ENCODE results near the gene SPNS2. TPM values are rescaled to one million over a fixed set of nuclear protein-coding genes. Genes with fewer than 3 reads are reported as not detected.

SPNS2 gene
- total RNA-seq, 2 donors from 2014 or later = 9.1 to 23.9 TPM

GRCh38 chr17:4479982-4480751 lies 18.5 kb upstream of the SPNS2 start:
- Histone ChIP-seq H3K9me3 (no peaks in the 10 kb centered on the region), H3K4me3 (no peak overlapping the region), H3K36me3 (no peaks in the 10 kb centered on the region), H3K27ac (no peak overlapping the region), H3K4me1 (ENCODE audit: control insufficient read depth in 1 of 2, low read depth in 2 of 2) (no peaks in the 10 kb centered on the region), H3K27me3 (replicated peaks; ENCODE audit: insufficient read depth) (no peaks in the 10 kb centered on the region)
- ATAC-seq (ENCODE audit: insufficient number of reproducible peaks, low FRiP score, low read depth) (no peak), DNase-seq (ENCODE audit: low spot score) (no peak)
- TF ChIP-seq, protein P1, sequence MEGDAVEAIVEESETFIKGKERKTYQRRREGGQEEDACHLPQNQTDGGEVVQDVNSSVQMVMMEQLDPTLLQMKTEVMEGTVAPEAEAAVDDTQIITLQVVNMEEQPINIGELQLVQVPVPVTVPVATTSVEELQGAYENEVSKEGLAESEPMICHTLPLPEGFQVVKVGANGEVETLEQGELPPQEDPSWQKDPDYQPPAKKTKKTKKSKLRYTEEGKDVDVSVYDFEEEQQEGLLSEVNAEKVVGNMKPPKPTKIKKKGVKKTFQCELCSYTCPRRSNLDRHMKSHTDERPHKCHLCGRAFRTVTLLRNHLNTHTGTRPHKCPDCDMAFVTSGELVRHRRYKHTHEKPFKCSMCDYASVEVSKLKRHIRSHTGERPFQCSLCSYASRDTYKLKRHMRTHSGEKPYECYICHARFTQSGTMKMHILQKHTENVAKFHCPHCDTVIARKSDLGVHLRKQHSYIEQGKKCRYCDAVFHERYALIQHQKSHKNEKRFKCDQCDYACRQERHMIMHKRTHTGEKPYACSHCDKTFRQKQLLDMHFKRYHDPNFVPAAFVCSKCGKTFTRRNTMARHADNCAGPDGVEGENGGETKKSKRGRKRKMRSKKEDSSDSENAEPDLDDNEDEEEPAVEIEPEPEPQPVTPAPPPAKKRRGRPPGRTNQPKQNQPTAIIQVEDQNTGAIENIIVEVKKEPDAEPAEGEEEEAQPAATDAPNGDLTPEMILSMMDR (IDR thresholded peaks at IDR 0.05) = no peak

GRCh38 chr17:4480929-4481898 lies 17.5 kb upstream of the SPNS2 start:
- no peaks in the 10 kb centered on the region for H3K4me1 ChIP-seq (ENCODE audit: control insufficient read depth in 1 of 2, low read depth in 2 of 2)
- no peak for DNase-seq (ENCODE audit: low spot score)
- ATAC-seq (ENCODE audit: insufficient number of reproducible peaks, low FRiP score, low read depth) = no peak
- H3K4me3 ChIP-seq = no peak overlapping the region
- TF ChIP-seq, protein P1 (IDR thresholded peaks at IDR 0.05) = no peak
- no peaks in the 10 kb centered on the region for H3K36me3 ChIP-seq
- H3K27me3 ChIP-seq (replicated peaks; ENCODE audit: insufficient read depth) = no peaks in the 10 kb centered on the region
- H3K9me3 ChIP-seq = no peaks in the 10 kb centered on the region
- H3K27ac ChIP-seq = no peak overlapping the region

GRCh38 chr17:4482338-4483011 lies 16.2 kb upstream of the SPNS2 start:
- Histone ChIP-seq H3K9me3 (no peaks in the 10 kb centered on the region), H3K27ac (no peak overlapping the region), H3K27me3 (replicated peaks; ENCODE audit: insufficient read depth) (no peaks in the 10 kb centered on the region), H3K4me3 (no peak overlapping the region), H3K36me3 (no peaks in the 10 kb centered on the region), H3K4me1 (ENCODE audit: control insufficient read depth in 1 of 2, low read depth in 2 of 2) (no peaks in the 10 kb centered on the region)
- DNase-seq (ENCODE audit: low spot score) = no peak
- no peak for ATAC-seq (ENCODE audit: insufficient number of reproducible peaks, low FRiP score, low read depth)
- TF ChIP-seq, protein P1 (IDR thresholded peaks at IDR 0.05) = no peak

DNA sequence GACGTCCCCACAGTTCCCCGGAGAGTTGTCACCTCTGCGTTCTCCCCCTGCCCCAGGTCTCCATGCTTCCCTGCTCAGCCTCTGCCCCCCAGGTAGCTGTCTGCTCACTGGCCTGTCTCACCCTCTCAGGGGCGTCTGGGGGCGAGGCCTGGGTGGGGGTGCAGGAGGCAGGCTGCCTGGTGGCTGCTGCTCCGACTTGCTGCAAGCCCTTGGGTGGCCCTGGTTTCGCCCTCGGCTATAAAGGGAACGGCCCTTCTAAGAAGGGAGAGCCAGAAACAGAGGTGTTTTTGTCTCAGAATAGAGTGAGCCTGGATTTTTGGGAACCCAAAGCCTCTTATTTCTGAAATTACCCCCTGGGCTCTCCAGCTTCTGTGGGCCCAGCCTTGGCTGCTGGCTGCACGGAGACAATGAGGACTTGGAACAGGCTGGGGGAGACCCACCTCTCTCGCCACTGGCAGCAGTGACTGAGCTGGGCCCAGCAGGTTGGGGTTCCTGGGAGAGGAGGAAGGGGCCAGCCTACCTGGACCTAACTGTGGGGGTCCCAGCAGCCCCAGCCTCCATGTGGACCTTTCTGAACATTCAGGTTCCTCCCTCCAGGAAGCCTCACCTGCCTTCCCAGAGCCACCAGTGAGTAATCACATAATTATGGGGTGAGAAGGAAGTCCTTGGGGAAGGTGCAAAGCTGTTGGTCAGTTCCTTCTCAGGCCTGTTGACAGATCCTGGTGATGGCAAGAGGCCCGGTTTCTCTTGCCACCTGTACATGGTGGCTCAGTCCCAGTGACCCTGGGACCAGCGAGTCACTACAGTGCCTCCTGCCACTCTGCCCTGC lies 15.5 kb upstream of the SPNS2 start:
- ATAC-seq (ENCODE audit: insufficient number of reproducible peaks, low FRiP score, low read depth) (no peak), DNase-seq (ENCODE audit: low spot score) (no peak)
- no peaks in the 10 kb centered on the region for H3K9me3 ChIP-seq
- no peaks in the 10 kb centered on the region for H3K36me3 ChIP-seq
- peaks cover 0 to 5% of the 10 kb centered on the region in 2 donors for H3K4me1 ChIP-seq (ENCODE audit: control insufficient read depth in 1 of 2, low read depth in 2 of 2)
- no peak overlapping the region for H3K27ac ChIP-seq
- TF ChIP-seq, protein P1 (IDR thresholded peaks at IDR 0.05) = no peak
- H3K27me3 ChIP-seq (replicated peaks; ENCODE audit: insufficient read depth) = no peaks in the 10 kb centered on the region
- no peak overlapping the region for H3K4me3 ChIP-seq

All from thoracic aorta (tissue), 2 donors.